IPS-NIHi7 (cell line): ENCODE results near the gene NRTN.

Experiments used
- DNase-seq: peaks from one replicate; pipeline ENCODE4 v3.0.0; 2012; ENCODE audit warnings: mixed read lengths; ENCODE audit errors: extremely low spot score

The NRTN gene

DNA sequence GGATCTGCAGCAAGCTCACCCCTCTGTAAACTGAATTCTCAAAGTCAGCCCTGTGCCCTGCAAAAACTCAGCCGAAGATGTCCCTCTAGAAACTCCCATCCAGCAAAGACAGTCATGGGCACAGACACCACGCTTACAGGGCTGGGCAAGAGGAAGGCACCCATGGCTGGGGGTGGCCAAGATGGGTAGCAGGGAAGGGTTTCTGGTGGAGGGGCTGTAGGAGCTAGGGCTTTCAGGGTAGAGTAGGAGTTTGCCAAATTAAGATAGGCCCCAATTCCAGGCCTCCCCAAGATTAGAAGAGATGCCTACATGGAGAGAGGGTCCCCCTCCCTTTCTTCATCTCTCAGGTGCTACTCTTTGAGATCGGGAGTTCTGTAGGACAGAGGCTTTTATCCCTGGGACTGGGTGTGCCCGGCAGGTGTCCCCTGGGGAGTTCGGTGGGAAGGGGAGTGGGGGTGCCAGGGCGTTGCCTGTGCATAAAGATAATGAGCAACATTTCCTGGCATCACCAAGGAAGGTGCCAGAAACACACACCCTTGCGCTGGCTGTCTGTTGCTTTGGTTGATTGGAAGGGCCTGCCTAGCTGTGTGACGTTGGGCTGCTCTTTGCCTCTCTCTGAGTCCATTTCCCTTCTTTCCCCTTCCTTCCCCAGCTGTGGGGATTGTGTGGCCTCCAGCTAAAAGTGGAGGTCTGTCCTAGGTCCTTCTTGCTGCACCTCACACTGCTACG, 9.4 kb downstream of the NRTN start:
- no peak for DNase-seq

DNA sequence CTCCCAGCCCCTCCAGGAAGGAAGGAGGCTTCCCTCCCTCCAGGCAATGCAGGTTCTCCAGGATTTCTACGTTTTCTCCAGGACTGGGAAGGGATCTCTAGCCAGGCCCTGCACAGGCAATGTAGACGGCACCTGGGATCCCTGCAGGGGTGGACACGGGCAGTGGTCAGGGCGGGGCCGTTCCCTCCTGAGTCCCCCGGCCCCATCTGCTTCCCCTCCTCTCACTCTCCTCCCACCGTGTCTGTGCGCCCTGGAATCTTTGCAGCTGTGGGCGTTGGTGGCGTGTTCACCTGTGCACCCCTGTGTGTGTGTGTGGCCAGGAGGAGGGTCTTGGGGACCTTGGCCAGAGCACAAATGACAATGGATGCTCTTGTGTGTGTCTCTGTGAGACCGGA, 10.0 kb downstream of the NRTN start:
- no peak for DNase-seq

DNA sequence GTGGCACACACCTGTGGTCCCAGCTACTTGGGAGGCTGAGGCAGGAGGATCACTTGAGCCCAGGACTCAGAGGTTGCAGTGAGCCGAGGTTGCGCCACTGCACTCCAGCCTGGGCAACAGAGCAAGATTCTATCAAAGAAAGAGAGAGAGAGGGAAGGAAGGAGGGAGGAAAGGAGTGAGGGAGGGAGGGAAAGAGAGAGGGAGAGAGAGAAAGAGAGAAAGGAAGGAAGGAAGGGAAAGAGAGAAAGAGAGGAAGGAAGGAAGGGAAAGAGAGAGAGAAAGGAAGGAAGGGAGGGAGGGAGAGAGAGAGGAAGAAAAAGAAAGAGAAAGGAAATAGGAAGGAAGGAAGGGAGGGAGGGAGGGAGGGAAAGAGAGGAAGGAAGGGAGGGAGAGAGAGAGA, 12.4 kb downstream of the NRTN start:
- no peak for DNase-seq

GRCh38 chr19:5818594-5818993, 13.7 kb downstream of the NRTN start:
- no peak for DNase-seq

DNA sequence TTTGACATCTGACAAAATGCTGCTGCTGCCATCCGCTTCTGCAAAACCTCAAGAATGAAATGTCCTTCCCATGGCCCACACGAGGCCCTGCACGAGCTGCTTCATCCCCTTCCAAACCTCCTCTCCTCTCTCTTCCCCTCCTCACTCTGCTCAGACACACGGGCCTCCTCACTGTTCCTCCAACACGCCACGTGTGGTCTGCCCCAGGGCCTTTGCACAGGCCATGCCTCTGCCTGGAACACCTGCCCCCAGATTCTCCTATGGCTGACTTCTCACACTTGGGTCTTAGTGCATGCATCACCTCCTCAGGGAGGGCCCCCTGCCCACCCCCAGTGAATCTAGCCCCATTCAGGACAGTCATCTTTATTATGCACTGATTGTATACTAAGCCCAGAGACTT, 15.9 kb downstream of the NRTN start:
- no peak for DNase-seq

DNA sequence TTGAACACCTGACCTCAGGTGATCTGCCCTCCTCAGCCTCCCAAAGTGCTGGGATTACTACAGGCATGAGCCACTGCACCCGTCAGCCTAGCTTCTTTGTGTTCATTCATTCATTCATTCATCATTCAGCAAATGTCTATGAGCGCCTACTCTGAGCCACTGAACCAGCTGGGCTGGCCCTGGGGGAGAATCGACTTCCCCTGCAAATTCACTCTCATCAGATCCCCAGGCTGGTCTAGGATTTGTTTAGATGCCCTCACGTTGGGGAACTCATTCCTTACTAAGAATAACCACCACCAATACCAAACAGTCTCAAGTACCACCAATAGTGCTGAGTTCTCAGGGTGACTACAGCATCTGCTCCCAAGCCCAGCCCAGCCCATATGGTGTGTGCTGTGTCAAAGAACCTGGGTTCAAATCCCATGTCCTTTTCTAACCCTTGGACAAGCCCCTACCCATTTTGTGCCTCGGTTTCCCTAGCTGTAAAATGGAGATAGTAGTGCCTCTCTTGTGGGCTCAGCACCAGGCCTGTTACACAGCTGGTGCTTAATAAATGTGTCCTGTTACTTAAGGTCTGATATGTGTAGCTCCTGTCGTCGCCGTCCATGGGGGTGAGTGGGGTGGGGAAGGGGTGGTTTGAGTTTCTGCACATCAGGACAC, 16.8 kb downstream of the NRTN start:
- DNase-seq = no peak

GRCh38 chr19:5822181-5822844, 17.4 kb downstream of the NRTN start:
- DNase-seq = no peak

DNA sequence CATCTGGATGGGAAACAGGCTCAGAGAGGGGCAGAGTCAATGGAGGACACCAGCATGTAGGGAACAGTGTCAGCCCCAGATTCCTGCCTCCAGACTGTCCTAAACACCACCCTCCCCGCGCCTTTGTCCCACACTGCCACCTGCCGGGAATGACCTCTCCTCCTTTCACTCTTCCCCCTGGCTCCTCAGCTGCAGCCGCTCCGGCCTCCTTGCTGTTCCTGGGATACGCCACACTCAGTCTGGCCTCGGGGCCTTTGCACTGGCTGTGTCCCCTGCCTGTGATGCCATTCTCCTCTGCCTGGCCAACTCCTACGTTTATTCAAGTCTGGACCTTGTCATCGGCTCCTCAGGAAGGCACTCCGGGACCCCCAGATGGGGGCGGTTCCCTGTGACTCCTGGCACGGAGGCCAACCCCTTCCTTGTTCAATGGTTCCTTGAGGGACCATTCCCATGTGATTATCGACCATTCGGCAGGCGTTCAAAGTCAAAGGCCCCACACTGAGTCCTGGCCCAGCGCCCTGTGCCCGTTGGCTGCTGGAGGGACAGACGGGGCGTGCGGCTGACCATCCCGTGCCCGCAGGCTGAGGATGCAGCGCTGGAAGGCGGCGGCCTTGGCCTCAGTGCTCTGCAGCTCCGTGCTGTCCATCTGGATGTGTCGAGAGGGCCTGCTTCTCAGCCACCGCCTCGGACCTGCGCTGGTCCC, 18.9 kb downstream of the NRTN start:
- peak; percentile 53 for DNase-seq

DNA sequence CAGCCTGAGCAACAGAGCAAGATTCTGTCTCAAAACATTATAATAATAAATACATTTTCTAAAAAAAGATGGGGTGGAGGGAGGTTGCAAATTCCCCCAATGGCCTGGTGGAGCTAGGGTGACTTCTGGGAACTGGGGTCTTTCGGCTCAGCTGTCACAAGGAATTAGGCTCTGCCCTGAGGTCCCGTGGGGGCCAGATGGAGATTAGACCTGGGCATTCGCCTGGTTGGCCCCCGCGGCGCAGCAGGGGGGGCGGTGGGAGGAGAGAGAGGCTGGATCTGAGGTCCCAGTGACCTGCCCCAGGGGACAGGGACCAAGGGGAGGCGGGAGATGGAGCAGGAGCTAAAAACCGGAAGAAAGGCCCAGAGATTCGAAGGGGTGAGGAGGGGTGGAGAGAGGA, 19.9 kb downstream of the NRTN start:
- no peak for DNase-seq

GRCh38 chr19:5825178-5825577, 20.3 kb downstream of the NRTN start:
- no peak for DNase-seq

- peak; percentile 64 for DNase-seq
These were observed 21.9 kb downstream of the NRTN start for GRCh38 chr19:5826531-5827341.

GRCh38 chr19:5827342-5827890, 22.5 kb downstream of the NRTN start:
- no peak for DNase-seq

- DNase-seq = peak; percentile 98
These were observed 23.2 kb downstream of the NRTN start for GRCh38 chr19:5827891-5828660.

GRCh38 chr19:5828661-5829566, 24.0 kb downstream of the NRTN start:
- DNase-seq = peak; percentile 87

DNA sequence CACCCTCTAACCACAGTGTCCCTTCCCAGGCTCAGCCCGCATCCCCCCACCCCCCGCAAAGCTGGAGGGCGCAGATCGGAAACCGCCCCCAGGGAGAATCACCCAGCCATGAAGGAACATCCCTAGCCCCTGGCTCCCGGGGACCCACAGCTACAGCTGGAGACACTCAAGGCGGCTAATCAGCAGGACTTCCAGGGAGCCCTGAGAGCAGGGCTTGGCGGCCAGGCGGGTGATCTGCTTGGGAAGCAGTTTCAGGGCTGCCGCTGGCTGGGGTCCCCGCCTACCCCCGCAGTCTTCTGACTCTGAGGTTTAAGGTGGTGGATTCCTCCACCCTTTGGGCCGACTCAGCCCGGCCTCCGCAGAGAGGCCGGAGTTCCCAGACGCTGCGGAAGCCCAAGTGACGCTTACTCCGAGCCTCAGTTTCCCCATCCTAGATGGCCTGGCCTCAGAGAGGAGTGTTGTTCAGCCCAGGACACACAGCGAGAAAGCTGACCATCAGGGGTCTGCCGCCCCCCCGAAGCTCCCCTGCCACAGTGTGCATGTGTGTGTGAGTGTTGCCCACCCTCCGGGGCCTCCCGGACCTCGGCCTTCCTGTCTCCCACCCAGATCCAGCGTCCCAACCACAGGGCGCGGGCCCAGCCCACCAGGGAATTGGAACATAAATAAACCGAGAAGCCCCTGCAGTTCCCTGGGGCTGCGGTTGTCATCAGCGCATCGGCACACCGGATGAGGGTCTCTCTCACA, 24.9 kb downstream of the NRTN start:
- no peak for DNase-seq

- no peak for DNase-seq
These were observed 26.3 kb downstream of the NRTN start for GRCh38 chr19:5831159-5831558.

DNA sequence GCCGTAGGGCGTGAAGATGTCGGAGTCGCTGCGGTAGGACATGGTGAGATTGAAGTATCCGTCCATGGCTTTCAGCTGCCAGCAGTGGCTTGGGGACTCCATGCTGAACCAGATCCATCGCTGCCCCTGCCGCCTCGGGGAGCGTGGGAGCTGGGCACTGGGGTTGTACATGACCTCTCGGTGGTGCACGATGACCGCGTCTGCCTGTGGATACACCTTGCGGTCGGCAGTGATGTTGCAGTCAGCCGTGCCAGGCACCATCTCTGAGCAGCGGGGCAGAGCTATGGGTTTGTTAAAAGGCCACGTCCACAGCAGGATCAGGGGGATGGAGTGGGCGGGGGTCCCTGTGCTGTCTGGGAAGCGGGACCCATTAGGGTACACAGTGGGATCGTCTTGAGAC, 27.2 kb downstream of the NRTN start:
- no peak for DNase-seq

- no peak for DNase-seq
These were observed 27.8 kb downstream of the NRTN start for GRCh38 chr19:5832527-5833216.
